D721Med (cell line): ENCODE results near the gene FUOM.

Experiments used
- DNase-seq: peaks from one replicate; pipeline ENCODE4 v3.0.0; 2011; ENCODE audit warnings: low spot score; ENCODE audit not compliant: insufficient read length
- FAIRE-seq: peaks from 2 replicates; lab custom pipeline; 2011; peaks lifted over from hg19 to GRCh38; lab: Jason Lieb, UNC
- CTCF ChIP-seq: IDR thresholded peaks from 2 replicates; pipeline ENCODE4 v1.5.1; 2012; ENCODE audit warnings: mild to moderate bottlenecking, control low read depth; ENCODE audit not compliant: insufficient read depth; ENCODE audit errors: missing control alignments

The FUOM gene

GRCh38 chr10:133358162-133358924 is 524 bp upstream of the FUOM start:
- DNase-seq: no peak
- no peak for TF ChIP-seq CTCF
- no peak for FAIRE-seq

- DNase-seq (no peak), FAIRE-seq (no peak)
- no peak for TF ChIP-seq CTCF
Measured at GRCh38 chr10:133356549-133357284, 1.1 kb downstream of the FUOM start.

GRCh38 chr10:133355991-133356390 is 1.8 kb downstream of the FUOM start:
- FAIRE-seq: no peak
- TF ChIP-seq CTCF: no peak
- DNase-seq: no peak

- FAIRE-seq: no peak
- no peak for DNase-seq
- TF ChIP-seq CTCF: no peak
Measured at GRCh38 chr10:133355266-133355665, 2.6 kb downstream of the FUOM start.

- DNase-seq (no peak), FAIRE-seq (no peak)
- no peak for TF ChIP-seq CTCF
Measured at GRCh38 chr10:133354672-133355240, 3.1 kb downstream of the FUOM start.

GRCh38 chr10:133353988-133354605 is 3.7 kb downstream of the FUOM start:
- no peak for TF ChIP-seq CTCF
- no peak for DNase-seq
- no peak for FAIRE-seq
